KMS-11 (cell line): Measurements from ENCODE around the gene SPANXD.
"Not testable (repeated sequence)": the region's sequence is repeated elsewhere in the genome, so short reads cannot be mapped to it uniquely, and the experiment has no call there.

Source experiments
- H2AFZ ChIP-seq: fragments of 200-600 bp; sonication (generic); 2 replicates; pipeline ENCODE4 v1.6.1; 2016; ENCODE audit warnings: antibody characterized with exemption, mixed run types, low read depth
- H3K27ac ChIP-seq: fragments of 200-600 bp; sonication (generic); 2 replicates; pipeline ENCODE4 v1.6.1; 2016; ENCODE audit warnings: mild to moderate bottlenecking, mixed run types
- H3K27me3 ChIP-seq: fragments of 200-600 bp; sonication (generic); 2 replicates; pipeline ENCODE4 v1.6.1; 2017; ENCODE audit warnings: mild to moderate bottlenecking, low read depth, mixed run types, moderate library complexity; ENCODE audit not compliant: insufficient read depth
- H3K36me3 ChIP-seq: fragments of 200-600 bp; sonication (generic); 2 replicates; pipeline ENCODE4 v1.6.1; 2017; ENCODE audit warnings: mild to moderate bottlenecking, mixed run types; ENCODE audit not compliant: insufficient read depth
- H3K4me1 ChIP-seq: fragments of 200-600 bp; sonication (generic); 2 replicates; pipeline ENCODE4 v1.6.1; 2016; ENCODE audit warnings: mild to moderate bottlenecking, low read depth, mixed run types; ENCODE audit not compliant: poor library complexity, severe bottlenecking
- H3K4me2 ChIP-seq: fragments of 200-600 bp; sonication (generic); 2 replicates; pipeline ENCODE4 v1.7.0; 2016; ENCODE audit warnings: mild to moderate bottlenecking, mixed run types
- H3K4me3 ChIP-seq: fragments of 200-600 bp; sonication (generic); IDR thresholded peaks from 2 replicates; pipeline ENCODE4 v1.6.1; 2017; ENCODE audit warnings: low read depth, low read length, mixed read lengths; ENCODE audit not compliant: insufficient read depth
- H3K79me2 ChIP-seq: fragments of 200-600 bp; sonication (generic); 2 replicates; pipeline ENCODE4 v1.6.1; 2016; ENCODE audit warnings: low read depth, mixed run types; ENCODE audit not compliant: insufficient read depth
- H3K9ac ChIP-seq: fragments of 200-600 bp; sonication (generic); 2 replicates; pipeline ENCODE4 v1.6.1; 2016; ENCODE audit warnings: mild to moderate bottlenecking, mixed run types
- H4K20me1 ChIP-seq: fragments of 200-600 bp; sonication (generic); 2 replicates; pipeline ENCODE4 v1.6.1; 2016; ENCODE audit warnings: mild to moderate bottlenecking, mixed run types; ENCODE audit not compliant: insufficient read depth
- TF ChIP-seq, protein P1 (sequence below): fragments of 200-600 bp; sonication (generic); conservative IDR thresholded peaks from 2 replicates; pipeline ENCODE4 v1.6.1; 2017; ENCODE audit warnings: low read depth, mild to moderate bottlenecking, antibody characterized with exemption, low read length, moderate library complexity, mixed read lengths

Gene SPANXD

GRCh38 chrX:141698639-141699038, at the start of gene SPANXD:
SPANXD (minus strand) TSS chrX:141698739; CDS start chrX:141698405, 334 bp downstream.
- H4K20me1 ChIP-seq, H3K27ac ChIP-seq, H3K4me3 ChIP-seq, H3K9ac ChIP-seq, H3K4me2 ChIP-seq, H3K36me3 ChIP-seq, H3K4me1 ChIP-seq, H3K79me2 ChIP-seq, H2AFZ ChIP-seq, H3K27me3 ChIP-seq: not testable (repeated sequence)

DNA sequence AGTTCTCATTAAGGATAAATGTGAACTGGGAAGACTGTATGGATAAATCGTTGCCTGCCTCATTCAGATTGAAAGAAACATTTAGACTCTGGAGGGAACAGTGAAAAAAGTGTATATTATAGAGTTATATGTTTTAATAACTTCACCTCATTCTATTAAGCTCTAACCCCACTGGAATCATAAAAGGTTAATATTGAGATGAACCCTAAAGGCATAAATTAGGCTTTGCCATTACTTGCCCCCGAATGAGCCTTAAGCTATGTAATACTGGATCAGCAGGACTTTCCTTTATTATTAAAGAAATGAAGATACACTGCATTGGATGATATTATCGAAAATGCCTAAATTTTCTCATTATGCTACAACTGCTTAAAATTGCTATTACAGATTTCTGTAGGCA, 44.1 kb upstream of the SPANXD start:
- H3K27ac ChIP-seq = no peak overlapping the region
- no peaks in the 10 kb centered on the region for H3K27me3 ChIP-seq
- H3K4me1 ChIP-seq = no peaks in the 10 kb centered on the region
- H2AFZ ChIP-seq = no peak overlapping the region
- TF ChIP-seq, protein P1, sequence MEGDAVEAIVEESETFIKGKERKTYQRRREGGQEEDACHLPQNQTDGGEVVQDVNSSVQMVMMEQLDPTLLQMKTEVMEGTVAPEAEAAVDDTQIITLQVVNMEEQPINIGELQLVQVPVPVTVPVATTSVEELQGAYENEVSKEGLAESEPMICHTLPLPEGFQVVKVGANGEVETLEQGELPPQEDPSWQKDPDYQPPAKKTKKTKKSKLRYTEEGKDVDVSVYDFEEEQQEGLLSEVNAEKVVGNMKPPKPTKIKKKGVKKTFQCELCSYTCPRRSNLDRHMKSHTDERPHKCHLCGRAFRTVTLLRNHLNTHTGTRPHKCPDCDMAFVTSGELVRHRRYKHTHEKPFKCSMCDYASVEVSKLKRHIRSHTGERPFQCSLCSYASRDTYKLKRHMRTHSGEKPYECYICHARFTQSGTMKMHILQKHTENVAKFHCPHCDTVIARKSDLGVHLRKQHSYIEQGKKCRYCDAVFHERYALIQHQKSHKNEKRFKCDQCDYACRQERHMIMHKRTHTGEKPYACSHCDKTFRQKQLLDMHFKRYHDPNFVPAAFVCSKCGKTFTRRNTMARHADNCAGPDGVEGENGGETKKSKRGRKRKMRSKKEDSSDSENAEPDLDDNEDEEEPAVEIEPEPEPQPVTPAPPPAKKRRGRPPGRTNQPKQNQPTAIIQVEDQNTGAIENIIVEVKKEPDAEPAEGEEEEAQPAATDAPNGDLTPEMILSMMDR = no peak
- no peaks in the 10 kb centered on the region for H3K36me3 ChIP-seq
- H4K20me1 ChIP-seq = no peaks in the 10 kb centered on the region
- no peak overlapping the region for H3K4me3 ChIP-seq
- H3K4me2 ChIP-seq = no peak overlapping the region
- no peaks in the 10 kb centered on the region for H3K79me2 ChIP-seq
- H3K9ac ChIP-seq = no peak overlapping the region

GRCh38 chrX:141736656-141737055, 38.1 kb upstream of the SPANXD start:
- TF ChIP-seq, protein P1 = no peak
- Histone ChIP-seq H3K36me3 (no peaks in the 10 kb centered on the region), H2AFZ (no peak overlapping the region), H3K4me1 (no peaks in the 10 kb centered on the region), H3K4me3 (no peak overlapping the region), H3K4me2 (no peak overlapping the region), H3K27me3 (no peaks in the 10 kb centered on the region), H3K27ac (no peak overlapping the region), H3K79me2 (no peaks in the 10 kb centered on the region), H3K9ac (no peak overlapping the region), H4K20me1 (no peaks in the 10 kb centered on the region)

DNA sequence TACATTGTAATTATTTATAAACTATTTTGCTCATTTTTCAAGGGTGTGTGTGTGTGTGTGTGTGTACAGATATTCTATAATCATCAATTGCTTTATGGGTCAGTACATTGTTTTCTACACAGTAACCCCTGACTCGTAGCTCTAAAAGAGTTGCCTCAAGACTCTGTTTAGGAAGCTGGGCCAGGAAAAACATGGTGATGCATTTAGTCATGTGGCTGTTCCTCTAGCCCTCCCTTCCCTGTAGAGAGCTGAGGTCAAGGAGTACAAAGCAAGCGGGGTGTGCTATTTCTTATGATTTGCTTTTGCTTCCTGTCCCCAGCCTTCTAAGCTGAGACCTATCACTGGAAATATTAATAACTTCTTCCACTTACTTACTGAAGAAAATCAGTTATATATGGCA, 34.8 kb upstream of the SPANXD start:
- TF ChIP-seq, protein P1 = no peak
- Histone ChIP-seq H3K27ac (no peak overlapping the region), H3K4me2 (no peak overlapping the region), H2AFZ (no peak overlapping the region), H3K27me3 (no peaks in the 10 kb centered on the region), H3K4me1 (no peaks in the 10 kb centered on the region), H4K20me1 (no peaks in the 10 kb centered on the region), H3K79me2 (no peaks in the 10 kb centered on the region), H3K36me3 (no peaks in the 10 kb centered on the region), H3K9ac (no peak overlapping the region), H3K4me3 (no peak overlapping the region)

GRCh38 chrX:141732031-141732430, 33.5 kb upstream of the SPANXD start:
- Histone ChIP-seq H3K9ac (no peak overlapping the region), H3K36me3 (no peaks in the 10 kb centered on the region), H3K27ac (no peak overlapping the region), H4K20me1 (no peaks in the 10 kb centered on the region), H3K4me3 (no peak overlapping the region), H2AFZ (no peak overlapping the region), H3K79me2 (no peaks in the 10 kb centered on the region), H3K27me3 (no peaks in the 10 kb centered on the region), H3K4me2 (no peak overlapping the region), H3K4me1 (no peaks in the 10 kb centered on the region)
- TF ChIP-seq, protein P1 = no peak
